ENCODE data around the gene DCUN1D3. TPM values are rescaled to one million over a fixed set of nuclear protein-coding genes. Genes with fewer than 3 reads are reported as not detected.

The DCUN1D3 gene
- total and polyA plus RNA-seq, 2 experiments from 2014 or later, result 8.5 to 13.7 TPM

DNA sequence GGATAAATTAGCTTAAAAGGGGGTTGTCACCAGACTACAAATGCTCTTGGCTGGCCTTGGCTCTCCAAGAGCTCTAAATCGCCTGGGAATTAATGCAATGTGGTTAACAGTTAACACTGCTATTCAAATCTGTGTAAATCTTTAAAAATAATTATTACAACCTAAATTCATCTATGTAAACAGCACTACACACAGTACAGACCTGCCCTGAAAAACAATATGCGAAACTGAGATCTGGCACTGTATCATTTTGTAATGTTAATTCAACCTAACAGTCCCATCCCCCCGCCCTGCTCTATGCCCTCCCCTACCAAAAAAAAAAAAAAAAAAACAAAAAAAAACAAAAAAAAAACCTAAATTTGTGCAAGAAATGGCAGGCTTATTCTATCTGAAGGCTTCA, 40.9 kb downstream of the DCUN1D3 start:
- Histone ChIP-seq H3K4me3 (no peak overlapping the region), H3K27me3 (ENCODE audit: insufficient read depth) (no peaks in the 10 kb centered on the region), H3K4me1 (ENCODE audit: insufficient read depth) (peaks cover 43% of the 10 kb centered on the region), H3K4me2 (peak overlapping the region; percentile 51), H3K79me2 (replicated peaks; ENCODE audit: insufficient read depth) (peaks cover 26% of the 10 kb centered on the region), H3K36me3 (ENCODE audit: insufficient read depth) (no peaks in the 10 kb centered on the region; the same call in 1 of the 2 replicates), H3K9me2 (ENCODE audit: insufficient read depth) (0 out of 2 replicates have a peak, but pooled peaks cover 6% of the 10 kb centered on the region), H3K27ac (ENCODE audit: low read depth) (peak overlapping the region; percentile 75; the same call in 1 of the 2 replicates), H3F3A (replicated peaks; ENCODE audit: low read depth) (no peaks in the 10 kb centered on the region), H2AFZ (no peak overlapping the region), H4K20me1 (replicated peaks; ENCODE audit: insufficient read depth) (no peaks in the 10 kb centered on the region; the same call in 1 of the 2 replicates)
- ATAC-seq (peak; percentile 35), DNase-seq (ENCODE audit: low spot score) (no peak)
- peaks cover 6% of the 10 kb centered on the region for H3K27me3 Mint-ChIP-seq (ENCODE audit: insufficient read depth, low read depth, poor library complexity)
- peak overlapping the region; percentile 95 for H3K27ac Mint-ChIP-seq
- H3K4me1 Mint-ChIP-seq, result peaks cover 49% of the 10 kb centered on the region
- 0 out of 3 replicates have a peak overlapping the region, but pooled peaks have one; percentile 1 for H3K4me3 Mint-ChIP-seq
- no peaks in the 10 kb centered on the region for H3K9me3 Mint-ChIP-seq
- TF ChIP-seq, protein P1, sequence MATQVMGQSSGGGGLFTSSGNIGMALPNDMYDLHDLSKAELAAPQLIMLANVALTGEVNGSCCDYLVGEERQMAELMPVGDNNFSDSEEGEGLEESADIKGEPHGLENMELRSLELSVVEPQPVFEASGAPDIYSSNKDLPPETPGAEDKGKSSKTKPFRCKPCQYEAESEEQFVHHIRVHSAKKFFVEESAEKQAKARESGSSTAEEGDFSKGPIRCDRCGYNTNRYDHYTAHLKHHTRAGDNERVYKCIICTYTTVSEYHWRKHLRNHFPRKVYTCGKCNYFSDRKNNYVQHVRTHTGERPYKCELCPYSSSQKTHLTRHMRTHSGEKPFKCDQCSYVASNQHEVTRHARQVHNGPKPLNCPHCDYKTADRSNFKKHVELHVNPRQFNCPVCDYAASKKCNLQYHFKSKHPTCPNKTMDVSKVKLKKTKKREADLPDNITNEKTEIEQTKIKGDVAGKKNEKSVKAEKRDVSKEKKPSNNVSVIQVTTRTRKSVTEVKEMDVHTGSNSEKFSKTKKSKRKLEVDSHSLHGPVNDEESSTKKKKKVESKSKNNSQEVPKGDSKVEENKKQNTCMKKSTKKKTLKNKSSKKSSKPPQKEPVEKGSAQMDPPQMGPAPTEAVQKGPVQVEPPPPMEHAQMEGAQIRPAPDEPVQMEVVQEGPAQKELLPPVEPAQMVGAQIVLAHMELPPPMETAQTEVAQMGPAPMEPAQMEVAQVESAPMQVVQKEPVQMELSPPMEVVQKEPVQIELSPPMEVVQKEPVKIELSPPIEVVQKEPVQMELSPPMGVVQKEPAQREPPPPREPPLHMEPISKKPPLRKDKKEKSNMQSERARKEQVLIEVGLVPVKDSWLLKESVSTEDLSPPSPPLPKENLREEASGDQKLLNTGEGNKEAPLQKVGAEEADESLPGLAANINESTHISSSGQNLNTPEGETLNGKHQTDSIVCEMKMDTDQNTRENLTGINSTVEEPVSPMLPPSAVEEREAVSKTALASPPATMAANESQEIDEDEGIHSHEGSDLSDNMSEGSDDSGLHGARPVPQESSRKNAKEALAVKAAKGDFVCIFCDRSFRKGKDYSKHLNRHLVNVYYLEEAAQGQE (IDR thresholded peaks at IDR 0.05; ENCODE audit: unreplicated experiment), result no peak
- TF ChIP-seq EZH2 (IDR thresholded peaks at IDR 0.05; ENCODE audit: low read depth, unreplicated experiment) (no peak), CTCF (conservative IDR thresholded peaks at IDR 0.05; ENCODE audit: low read depth in 2 of 2) (no peak), POLR2AphosphoS5 (IDR thresholded peaks at IDR 0.05; ENCODE audit: low read depth) (no peak), JUNB (IDR thresholded peaks at IDR 0.05; ENCODE audit: unreplicated experiment) (no peak), EZH2phosphoT487 (IDR thresholded peaks at IDR 0.05; ENCODE audit: unreplicated experiment) (no peak), ZNF331 (CRISPR knock-in tag; IDR thresholded peaks at IDR 0.05; ENCODE audit: low read depth) (no peak), STAT1 (IDR thresholded peaks at IDR 0.05; ENCODE audit: unreplicated experiment) (no peak), ZNF114 (CRISPR knock-in tag; IDR thresholded peaks at IDR 0.05) (no peak), ZNF462 (CRISPR knock-in tag; IDR thresholded peaks at IDR 0.05) (no peak)
- TF ChIP-seq, protein P2, sequence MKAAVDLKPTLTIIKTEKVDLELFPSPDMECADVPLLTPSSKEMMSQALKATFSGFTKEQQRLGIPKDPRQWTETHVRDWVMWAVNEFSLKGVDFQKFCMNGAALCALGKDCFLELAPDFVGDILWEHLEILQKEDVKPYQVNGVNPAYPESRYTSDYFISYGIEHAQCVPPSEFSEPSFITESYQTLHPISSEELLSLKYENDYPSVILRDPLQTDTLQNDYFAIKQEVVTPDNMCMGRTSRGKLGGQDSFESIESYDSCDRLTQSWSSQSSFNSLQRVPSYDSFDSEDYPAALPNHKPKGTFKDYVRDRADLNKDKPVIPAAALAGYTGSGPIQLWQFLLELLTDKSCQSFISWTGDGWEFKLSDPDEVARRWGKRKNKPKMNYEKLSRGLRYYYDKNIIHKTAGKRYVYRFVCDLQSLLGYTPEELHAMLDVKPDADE (IDR thresholded peaks at IDR 0.05), result no peak
- H3K36me3 Mint-ChIP-seq (ENCODE audit: low read depth), result peaks cover 29% of the 10 kb centered on the region
